ENCODE data around the gene TRAK2. TPM values are rescaled to one million over a fixed set of nuclear protein-coding genes. Genes with fewer than 3 reads are reported as not detected.
"Not testable (repeated sequence)": the region's sequence is repeated elsewhere in the genome, so short reads cannot be mapped to it uniquely, and the experiment has no call there.

The TRAK2 gene
- polyA plus RNA-seq, 1 donor: 25.7 TPM

DNA sequence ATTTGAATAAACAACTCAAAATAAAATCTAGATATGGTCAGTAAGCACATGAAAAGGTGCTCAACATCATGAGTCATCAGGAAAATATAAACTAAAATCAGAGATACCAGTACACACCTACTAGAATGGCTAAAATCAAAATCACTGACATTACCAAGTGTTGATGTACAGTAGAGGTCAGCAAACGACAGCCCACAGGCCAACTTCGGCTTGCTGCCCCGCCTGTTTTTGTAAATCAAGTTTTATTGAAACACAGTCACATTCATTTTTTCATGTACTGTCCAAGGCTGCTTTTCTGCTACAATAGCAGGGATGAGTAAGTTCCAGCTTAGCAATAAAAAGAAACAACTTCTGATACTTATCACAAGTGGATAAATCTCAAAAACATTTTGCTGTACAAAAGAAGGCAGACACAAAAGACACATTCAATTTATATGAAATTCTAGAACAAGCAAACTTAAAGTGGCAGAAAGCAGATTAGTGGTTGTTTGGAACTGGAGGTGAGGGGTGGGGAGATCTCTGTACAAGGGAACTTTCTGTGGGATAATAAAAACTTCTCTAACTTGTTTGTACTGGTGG lies 32.1 kb downstream of the TRAK2 start:
- no peak for DNase-seq (ENCODE audit: low read depth)

GRCh38 chr2:201415149-201415548 lies 36.1 kb downstream of the TRAK2 start:
- DNase-seq (ENCODE audit: low read depth): no peak

DNA sequence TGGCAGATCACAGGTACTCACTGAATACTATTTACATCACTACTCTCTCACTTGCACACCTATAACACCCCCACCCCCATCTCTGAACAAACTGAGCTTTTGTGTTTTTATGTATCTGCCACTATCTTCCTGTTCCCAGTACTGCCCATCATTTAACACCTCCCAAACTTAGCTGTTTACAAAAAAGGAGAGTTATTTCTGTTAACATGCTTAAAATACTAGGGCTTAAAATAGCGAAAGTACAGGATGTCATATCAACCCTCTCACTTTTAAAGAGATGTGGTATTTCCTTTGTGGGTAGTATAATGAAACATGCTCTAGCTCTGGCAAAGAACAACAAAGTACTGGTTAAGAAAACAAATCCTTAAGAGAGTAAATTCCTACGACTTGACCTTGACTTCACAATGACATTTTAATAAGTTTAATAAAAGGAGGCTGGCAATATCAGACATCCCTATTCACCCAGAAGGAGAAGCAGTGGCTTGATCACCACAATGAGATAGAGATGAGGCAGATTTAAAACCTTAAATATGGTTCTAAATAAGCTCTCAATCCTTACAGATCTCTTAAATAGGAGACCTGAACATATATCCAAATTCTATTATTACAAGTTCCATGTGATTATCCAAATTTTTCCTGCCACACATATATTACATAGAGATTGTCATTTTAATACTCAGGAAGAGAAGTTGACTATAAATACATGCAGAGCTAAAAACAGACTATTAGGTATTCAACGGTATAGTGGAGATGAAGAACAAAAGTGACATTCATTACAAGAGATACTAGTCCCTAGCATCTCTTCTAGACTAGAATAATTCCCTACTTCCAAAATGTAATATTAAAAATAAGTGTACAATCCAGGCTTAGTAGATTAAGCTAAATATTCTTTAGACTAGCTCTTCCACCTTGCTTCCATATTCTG lies 36.9 kb downstream of the TRAK2 start:
- no peak for DNase-seq (ENCODE audit: low read depth)

DNA sequence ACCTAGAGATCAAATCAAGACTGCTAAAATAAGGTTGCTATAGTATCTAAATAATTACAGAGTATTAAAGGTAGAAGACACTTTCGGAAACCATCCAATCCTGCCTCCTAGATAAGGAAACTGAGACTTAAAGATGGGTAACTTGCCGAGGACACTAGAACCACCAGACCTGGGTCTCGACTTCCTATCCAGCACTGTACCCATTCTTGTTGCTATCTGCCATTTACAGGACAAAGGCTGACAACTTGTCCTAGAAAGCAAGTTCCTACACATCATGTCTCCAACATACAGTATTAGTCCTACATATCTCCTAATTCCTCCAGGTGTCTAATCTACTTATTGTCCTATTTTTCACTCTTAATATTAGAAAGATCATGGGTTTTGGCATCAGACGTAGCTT lies 37.7 kb downstream of the TRAK2 start:
- DNase-seq (ENCODE audit: low read depth): no peak

GRCh38 chr2:201413143-201413542 lies 38.1 kb downstream of the TRAK2 start:
- no peak for DNase-seq (ENCODE audit: low read depth)

- DNase-seq (ENCODE audit: low read depth): no peak
Observed at GRCh38 chr2:201411421-201411820, 39.8 kb downstream of the TRAK2 start.

DNA sequence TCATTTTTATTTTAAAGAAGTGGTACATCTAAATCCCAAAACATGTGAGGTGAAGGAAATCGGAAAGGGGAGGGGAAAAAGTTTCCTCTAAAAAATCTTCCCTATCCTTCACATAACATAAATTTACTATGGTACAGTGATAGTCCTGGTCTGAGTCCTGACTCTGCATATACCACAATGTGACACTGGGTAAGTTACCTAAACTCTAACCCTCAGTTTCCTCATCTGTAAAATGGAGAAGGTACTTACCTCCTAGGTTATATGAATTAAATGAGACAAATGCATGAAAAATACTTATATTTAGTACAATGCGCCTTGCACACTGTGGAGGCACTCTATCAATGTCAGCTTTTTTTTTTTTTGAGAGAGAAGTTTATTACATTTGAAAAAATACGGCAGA lies 42.3 kb downstream of the TRAK2 start:
- no peak for DNase-seq (ENCODE audit: low read depth)

- DNase-seq (ENCODE audit: low read depth): no peak
Observed at GRCh38 chr2:201407265-201407664, 44.0 kb downstream of the TRAK2 start.

DNA sequence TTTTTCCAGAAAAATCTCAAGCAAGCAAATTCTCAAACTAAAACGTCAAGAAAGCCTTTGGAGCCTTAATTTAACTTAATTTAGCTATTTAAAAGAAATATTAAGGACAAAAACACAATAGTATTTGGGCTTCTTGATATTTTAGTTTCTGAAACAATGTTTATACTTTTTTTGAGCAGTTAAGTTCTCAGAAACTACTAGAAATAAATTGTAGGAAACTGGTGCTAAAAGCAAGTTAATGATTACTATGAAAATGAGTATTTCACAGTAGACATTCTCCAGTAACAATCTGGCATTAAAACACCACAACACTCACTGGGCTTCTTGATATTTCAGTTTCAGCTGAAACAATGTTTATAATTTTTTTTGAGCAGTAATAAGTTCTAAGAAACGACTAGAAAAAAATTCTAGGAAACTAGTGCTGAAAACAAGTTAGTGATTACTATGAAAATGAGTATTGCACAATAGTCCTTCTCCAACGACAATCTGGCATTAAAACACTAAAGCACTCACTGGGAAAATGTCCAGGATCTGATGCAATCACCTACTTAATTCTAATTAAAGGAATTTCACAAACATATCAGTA lies 45.1 kb downstream of the TRAK2 start:
- DNase-seq (ENCODE audit: low read depth): peak; percentile 46

DNA sequence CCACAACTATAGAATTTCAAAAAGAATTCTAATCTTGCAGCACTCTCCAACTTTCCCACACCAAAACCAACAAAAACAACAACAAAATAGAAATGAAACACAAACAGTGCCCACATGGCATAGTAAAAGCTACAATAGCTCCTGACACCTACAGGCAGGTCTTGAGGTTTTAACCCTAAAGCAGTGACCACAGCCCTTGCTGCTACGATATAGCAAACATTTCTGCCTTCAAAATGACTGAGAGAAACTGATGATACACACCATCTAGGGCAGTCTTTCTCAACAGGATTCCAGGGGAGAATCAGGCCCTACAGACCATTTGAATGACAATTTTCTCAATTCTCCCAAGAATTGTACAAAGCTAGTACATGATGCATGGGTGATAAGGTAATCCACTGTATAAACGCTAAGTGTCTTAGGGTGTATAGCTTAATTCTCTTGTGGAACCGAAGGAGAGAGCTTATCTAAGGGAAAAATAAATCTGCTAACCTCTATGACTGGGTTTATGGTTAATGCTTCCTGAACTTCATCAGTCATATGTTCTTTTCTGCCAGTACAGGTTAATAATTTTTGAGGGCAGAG lies 46.5 kb downstream of the TRAK2 start:
- DNase-seq (ENCODE audit: low read depth): no peak

DNA sequence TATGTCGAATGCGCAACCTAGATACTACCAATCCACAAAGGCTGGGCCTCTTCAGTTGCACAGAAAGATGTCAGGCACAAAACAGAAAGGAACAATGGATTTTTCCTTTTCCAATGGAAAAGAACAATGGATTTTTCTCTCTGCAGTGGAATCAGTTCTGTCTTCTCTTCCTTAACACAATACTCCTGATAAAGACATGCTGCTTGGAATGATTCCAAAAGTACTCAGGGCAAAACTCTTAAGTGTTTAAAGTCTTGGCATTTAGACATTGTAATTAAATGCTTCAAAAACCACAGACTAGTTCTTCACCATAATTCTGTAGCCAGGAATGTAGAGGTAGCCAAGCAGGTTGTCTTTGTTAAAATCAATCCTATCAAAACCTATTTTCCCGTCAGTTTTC lies 47.4 kb downstream of the TRAK2 start:
- no peak for DNase-seq (ENCODE audit: low read depth)

DNA sequence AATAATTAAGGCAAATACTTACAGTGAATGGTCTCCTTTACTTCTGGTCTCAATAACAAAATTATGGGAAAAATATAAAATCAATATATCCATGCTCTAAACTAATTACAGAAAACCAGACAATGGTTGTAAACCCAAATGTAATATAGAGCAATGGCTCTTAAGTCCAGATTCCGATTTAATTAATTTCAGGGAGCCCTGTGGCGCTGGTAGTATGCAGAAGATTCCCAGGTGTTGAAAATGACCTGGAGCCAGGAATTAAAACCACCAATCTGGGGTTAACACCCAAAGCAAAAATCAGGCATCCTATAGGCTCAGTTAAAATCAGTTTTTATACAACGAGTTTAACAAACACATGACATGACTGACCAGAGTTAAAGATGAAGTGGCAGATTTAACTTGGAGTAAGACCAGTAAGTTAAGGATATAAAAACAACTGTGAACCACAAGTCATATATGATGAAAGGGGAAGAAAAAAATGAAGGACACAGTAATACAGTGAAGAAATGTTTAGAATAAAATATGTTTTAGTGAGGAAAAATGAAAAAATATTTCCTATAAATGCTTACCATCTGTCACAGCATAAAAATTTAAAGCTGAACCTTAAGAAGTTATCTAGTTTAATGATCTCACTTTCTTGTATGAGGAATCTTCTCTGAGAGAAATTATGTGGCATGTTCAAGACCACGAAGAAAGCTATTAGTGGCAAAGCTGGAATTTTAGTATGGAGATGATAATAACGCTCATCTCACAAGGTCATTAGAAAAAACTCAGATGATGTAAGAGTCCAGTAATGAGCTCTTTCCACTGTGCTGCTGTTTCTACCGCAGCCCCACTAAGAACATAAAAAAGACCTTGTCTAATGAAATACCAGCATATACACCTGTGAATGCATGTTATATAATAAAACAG lies 48.4 kb downstream of the TRAK2 start:
- DNase-seq (ENCODE audit: low read depth): no peak

GRCh38 chr2:201401815-201402214 lies 49.4 kb downstream of the TRAK2 start:
- no peak for DNase-seq (ENCODE audit: low read depth)

DNA sequence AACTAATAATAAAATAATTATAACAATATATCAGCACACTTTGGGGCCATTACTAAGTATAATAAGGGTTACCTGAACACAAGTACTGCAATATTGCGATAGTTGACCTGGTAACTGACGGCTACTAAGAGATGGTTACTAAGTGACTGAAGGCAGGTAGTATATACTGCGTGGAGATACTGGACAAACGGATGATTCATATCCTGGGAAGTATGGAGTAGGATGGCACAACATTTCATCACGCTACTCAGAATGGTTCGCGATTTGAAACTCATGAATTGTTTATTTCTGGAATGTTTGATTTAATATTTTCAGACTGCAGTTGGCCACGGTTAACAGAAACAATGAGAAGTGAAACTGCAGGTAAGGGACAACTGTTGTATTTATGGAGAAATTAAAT lies 54.7 kb downstream of the TRAK2 start:
- no peak for DNase-seq (ENCODE audit: low read depth)

GRCh38 chr2:201383136-201383535 lies 68.1 kb downstream of the TRAK2 start:
- DNase-seq (ENCODE audit: low read depth): no peak

DNA sequence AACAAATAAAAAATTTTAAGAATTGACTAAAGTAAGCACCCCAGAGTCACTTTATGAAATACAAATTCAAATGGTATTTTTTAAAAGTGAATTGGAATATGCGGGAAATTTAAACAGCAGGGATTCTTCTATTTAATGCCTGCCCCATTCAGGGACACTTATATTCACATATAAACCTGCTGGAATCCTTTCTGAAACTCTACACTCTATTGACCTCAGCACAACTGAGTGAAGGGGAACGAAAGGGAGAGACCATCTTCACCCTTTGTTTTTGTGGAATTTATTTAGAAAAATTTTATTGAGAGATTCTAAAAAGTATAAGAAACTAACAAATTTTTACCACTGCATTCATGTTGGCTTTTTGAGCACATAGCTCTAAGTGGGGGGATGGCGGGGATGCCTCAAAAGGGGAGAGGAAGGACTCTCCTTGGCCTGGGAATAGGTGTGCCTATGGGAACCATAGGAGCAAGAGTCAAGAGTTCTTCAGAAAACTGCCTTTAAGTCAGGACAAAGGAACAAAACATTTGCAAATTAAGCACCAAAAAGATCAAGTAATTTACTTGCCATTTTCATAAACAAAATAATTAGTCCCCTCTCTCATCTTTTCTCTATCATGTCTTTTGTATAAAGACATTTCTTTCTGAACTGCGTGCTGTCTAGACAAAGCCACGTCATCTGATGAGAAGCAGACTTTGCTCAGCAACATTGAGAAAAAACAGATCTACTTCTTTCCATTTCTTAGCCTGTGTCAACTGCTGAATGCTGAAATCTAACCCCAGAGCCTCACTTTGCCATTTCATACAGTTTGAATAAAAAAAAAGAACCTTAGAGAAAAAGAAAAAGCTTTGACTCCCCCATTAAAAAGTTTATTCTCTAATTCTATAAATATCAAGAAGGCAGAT lies 72.5 kb downstream of the TRAK2 start:
- no peak for DNase-seq (ENCODE audit: low read depth)

- no peak for DNase-seq (ENCODE audit: low read depth)
Observed at GRCh38 chr2:201377218-201377617, 74.0 kb downstream of the TRAK2 start.

GRCh38 chr2:201369775-201370174 lies 81.5 kb downstream of the TRAK2 start:
- no peak for DNase-seq (ENCODE audit: low read depth)

- not testable (repeated sequence) for DNase-seq (ENCODE audit: low read depth)
Observed at GRCh38 chr2:201369318-201369717, 81.9 kb downstream of the TRAK2 start.

- no peak for DNase-seq (ENCODE audit: low read depth)
Observed at GRCh38 chr2:201366146-201366545, 85.1 kb downstream of the TRAK2 start.
